ENCODE results near the gene MYDGF. TPM values are rescaled to one million over a fixed set of nuclear protein-coding genes. Genes with fewer than 3 reads are reported as not detected.
A peak's percentile ranks its signal among the peaks of the same experiment; 100 is the strongest.

MYDGF gene
- total RNA-seq, 4 donors from 2014 or later: 17.5 to 43.6 (median 28.3) TPM

DNA sequence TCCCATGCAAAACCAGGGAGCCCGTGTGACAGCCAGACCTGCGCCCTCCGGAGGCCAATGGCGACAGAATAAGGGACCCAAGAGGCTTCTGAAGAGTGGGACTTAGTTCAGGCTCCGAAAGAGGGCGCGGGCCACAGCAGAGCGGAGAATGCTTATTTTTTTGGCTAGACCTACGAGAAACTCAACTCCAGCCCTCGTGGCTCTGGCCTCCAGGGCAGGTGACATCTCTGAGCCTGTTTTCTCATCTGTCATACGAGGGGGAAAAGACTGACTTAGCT lies 30.5 kb upstream of the MYDGF start:
- WGBS: 75% methylated on average over 11 of the region's 11 CpGs
- Histone ChIP-seq H3K4me1 (peaks cover 38% of the 10 kb centered on the region), H3K27me3 (no peaks in the 10 kb centered on the region), H3K27ac (peak overlapping the region; percentile 83), H3K36me3 (peaks cover 94% of the 10 kb centered on the region), H3K4me3 (no peak overlapping the region), H3K9me3 (no peaks in the 10 kb centered on the region)
- no peak for DNase-seq (ENCODE audit: low spot score in 2 of 2)
- TF ChIP-seq POLR2AphosphoS5 (IDR thresholded peaks at IDR 0.05) (no peak), EP300 (IDR thresholded peaks at IDR 0.05) (no peak), POLR2A (IDR thresholded peaks at IDR 0.05) (no peak), CTCF (IDR thresholded peaks at IDR 0.05) (no peak)

DNA sequence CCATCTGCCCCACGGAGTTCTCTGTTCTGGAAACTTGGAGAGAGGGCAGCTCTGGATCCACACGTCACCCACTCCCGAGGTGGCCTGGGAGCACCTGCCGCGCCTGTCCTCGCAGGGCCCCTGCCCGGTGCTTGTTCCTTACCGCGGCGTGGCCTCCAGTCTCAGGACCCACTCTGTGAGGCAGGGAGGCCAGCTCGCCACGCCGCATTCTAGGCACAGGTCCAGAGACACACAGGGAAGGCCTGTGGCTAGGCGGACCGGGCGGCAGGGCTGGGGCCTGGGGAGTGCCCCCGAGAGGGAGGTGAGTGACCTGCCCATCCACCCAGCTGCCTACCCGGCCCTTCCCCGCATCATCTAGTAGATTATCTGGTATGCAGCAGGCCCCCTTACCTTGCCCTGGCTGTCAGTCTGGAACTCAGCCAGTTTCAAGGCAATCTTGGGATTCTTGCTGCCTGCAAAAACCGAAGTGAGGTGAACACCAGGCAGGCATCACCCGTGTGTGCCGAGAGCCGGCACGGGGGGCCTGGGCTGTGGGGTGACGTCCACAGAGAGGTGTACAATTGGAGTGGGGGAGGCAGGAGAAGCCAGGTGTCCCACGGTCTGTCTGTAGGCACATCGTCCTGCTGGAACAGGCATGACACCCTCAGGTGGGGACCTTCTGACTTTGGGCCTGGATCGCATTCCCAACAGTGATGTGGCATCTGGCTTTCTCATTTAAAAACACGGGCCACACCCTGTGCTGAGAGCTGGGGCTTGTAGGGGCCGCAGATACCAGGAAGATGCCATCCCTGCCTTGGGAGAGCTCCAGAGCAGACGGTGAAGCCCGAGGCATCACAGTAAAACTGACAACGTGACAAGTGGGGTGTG lies 29.9 kb upstream of the MYDGF start:
- Histone ChIP-seq H3K4me1 (peaks cover 41% of the 10 kb centered on the region), H3K9me3 (no peaks in the 10 kb centered on the region), H3K27ac (peak overlapping the region; percentile 83), H3K4me3 (no peak overlapping the region), H3K27me3 (no peaks in the 10 kb centered on the region), H3K36me3 (peaks cover 94% of the 10 kb centered on the region)
- WGBS: 43% methylated on average over 16 of the region's 33 CpGs
- no peak for DNase-seq (ENCODE audit: low spot score in 2 of 2)
- TF ChIP-seq CTCF (IDR thresholded peaks at IDR 0.05) (no peak), POLR2AphosphoS5 (IDR thresholded peaks at IDR 0.05) (no peak), POLR2A (IDR thresholded peaks at IDR 0.05) (no peak), EP300 (IDR thresholded peaks at IDR 0.05) (no peak)

GRCh38 chr19:4697304-4697703 lies 27.2 kb upstream of the MYDGF start:
- WGBS: 59% methylated on average over 7 of the region's 14 CpGs
- H3K36me3 ChIP-seq: peaks cover 95% of the 10 kb centered on the region
- TF ChIP-seq EP300 (IDR thresholded peaks at IDR 0.05) (no peak), POLR2AphosphoS5 (IDR thresholded peaks at IDR 0.05) (no peak)

GRCh38 chr19:4695224-4695731 lies 25.1 kb upstream of the MYDGF start:
- TF ChIP-seq POLR2A (IDR thresholded peaks at IDR 0.05) (no peak), EP300 (IDR thresholded peaks at IDR 0.05) (no peak), CTCF (IDR thresholded peaks at IDR 0.05) (no peak), POLR2AphosphoS5 (IDR thresholded peaks at IDR 0.05) (no peak)
- WGBS: 78% methylated on average over 14 of the region's 19 CpGs
- H3K4me3 ChIP-seq: no peak overlapping the region
- no peaks in the 10 kb centered on the region for H3K9me3 ChIP-seq
- H3K4me1 ChIP-seq: peaks cover 63% of the 10 kb centered on the region
- no peaks in the 10 kb centered on the region for H3K27me3 ChIP-seq
- peaks cover 90% of the 10 kb centered on the region for H3K36me3 ChIP-seq
- H3K27ac ChIP-seq: peak overlapping the region; percentile 85
- DNase-seq (ENCODE audit: low spot score in 2 of 2): no peak

More at GRCh38 chr19:4697304-4697703, 27.2 kb upstream of the MYDGF start:
- peaks cover 66% of the 10 kb centered on the region for H3K4me1 ChIP-seq
- H3K27ac ChIP-seq: peak overlapping the region; percentile 61
- no peaks in the 10 kb centered on the region for H3K9me3 ChIP-seq
- DNase-seq (ENCODE audit: low spot score in 2 of 2): no peak
- no peak overlapping the region for H3K4me3 ChIP-seq
- no peaks in the 10 kb centered on the region for H3K27me3 ChIP-seq

- Histone ChIP-seq H3K4me3 (no peak overlapping the region), H3K27ac (peak overlapping the region; percentile 85), H3K36me3 (peaks cover 90% of the 10 kb centered on the region), H3K9me3 (no peaks in the 10 kb centered on the region), H3K4me1 (peaks cover 55% of the 10 kb centered on the region), H3K27me3 (no peaks in the 10 kb centered on the region)
- DNase-seq (ENCODE audit: low spot score in 2 of 2): peak; percentile 91 to 92
- TF ChIP-seq EP300 (IDR thresholded peaks at IDR 0.05) (no peak), CTCF (IDR thresholded peaks at IDR 0.05) (no peak), POLR2AphosphoS5 (IDR thresholded peaks at IDR 0.05) (no peak), POLR2A (IDR thresholded peaks at IDR 0.05) (no peak)
- WGBS: 54% methylated on average over 20 of the region's 22 CpGs
Measured at GRCh38 chr19:4694211-4694987, 24.3 kb upstream of the MYDGF start.

Data from suprapubic skin (tissue), 4 donors.